OCI-LY1 (cell line): Measurements from ENCODE around the gene KMO.

Experiments
- H2AFZ ChIP-seq: fragments of 200-600 bp; sonication (generic), shearing (Covaris generic); 2 replicates; pipeline ENCODE4 v1.6.0; 2014; ENCODE audit warnings: antibody characterized with exemption, mild to moderate bottlenecking, low read length
- H3F3A ChIP-seq: fragments of 200-600 bp; sonication (generic), shearing (Covaris generic); 2 replicates; pipeline ENCODE4 v1.6.0; 2014; ENCODE audit warnings: mild to moderate bottlenecking, antibody characterized with exemption, low read length, moderate library complexity; ENCODE audit not compliant: insufficient read depth
- H3K27ac ChIP-seq: fragments of 200-600 bp; sonication (generic); 2 replicates; pipeline ENCODE4 v1.5.1; 2014; ENCODE audit warnings: low read length, mixed run types, mild to moderate bottlenecking, low read depth; ENCODE audit not compliant: poor library complexity, severe bottlenecking
- H3K27me3 ChIP-seq: fragments of 200-600 bp; sonication (generic); 2 replicates; pipeline ENCODE4 v1.6.0; 2014; ENCODE audit warnings: antibody characterized with exemption, mild to moderate bottlenecking, low read length, moderate library complexity; ENCODE audit not compliant: insufficient read depth
- H3K36me3 ChIP-seq: fragments of 200-600 bp; sonication (generic); 2 replicates; pipeline ENCODE4 v1.6.1; 2014; ENCODE audit warnings: mild to moderate bottlenecking, antibody characterized with exemption, low read length, moderate library complexity, mixed read lengths; ENCODE audit not compliant: insufficient read depth
- H3K4me1 ChIP-seq: fragments of 200-600 bp; sonication (generic); 2 replicates; pipeline ENCODE4 v1.5.1; 2014; ENCODE audit warnings: mild to moderate bottlenecking, low read length, moderate library complexity; ENCODE audit not compliant: insufficient read depth, severe bottlenecking
- H3K4me2 ChIP-seq: fragments of 200-600 bp; sonication (generic), shearing (Covaris generic); 2 replicates; pipeline ENCODE4 v1.6.1; 2014; ENCODE audit warnings: low read length
- H3K4me3 ChIP-seq: fragments of 200-600 bp; sonication (generic); 2 replicates; pipeline ENCODE4 v1.5.1; 2014; ENCODE audit warnings: low read length, low read depth, mild to moderate bottlenecking, mixed read lengths; ENCODE audit not compliant: poor library complexity, severe bottlenecking
- H3K79me2 ChIP-seq: fragments of 200-600 bp; shearing (Covaris generic); 2 replicates; pipeline ENCODE4 v1.6.1; 2016; ENCODE audit warnings: mixed run types, low read length, mixed read lengths; ENCODE audit not compliant: insufficient read depth
- H3K9ac ChIP-seq: fragments of 200-600 bp; sonication (generic), shearing (Covaris generic); 2 replicates; pipeline ENCODE4 v1.6.1; 2014; ENCODE audit warnings: mild to moderate bottlenecking, low read length, mixed read lengths
- H3K9me2 ChIP-seq: fragments of 200-600 bp; sonication (generic), shearing (Covaris generic); 2 replicates; pipeline ENCODE4 v1.6.1; 2014; ENCODE audit warnings: low read depth, mild to moderate bottlenecking, low read length, mixed read lengths
- H3K9me3 ChIP-seq: fragments of 200-600 bp; shearing (Covaris generic); 2 replicates; pipeline ENCODE4 v1.6.1; 2014; ENCODE audit warnings: low read length, mixed read lengths
- H4K20me1 ChIP-seq: fragments of 200-600 bp; sonication (generic), shearing (Covaris generic); 2 replicates; pipeline ENCODE4 v1.6.0; 2016; ENCODE audit warnings: mild to moderate bottlenecking, low read length; ENCODE audit not compliant: insufficient read depth
- EZH2 ChIP-seq: fragments of 200-600 bp; sonication (generic), shearing (Covaris generic); IDR thresholded peaks from 2 replicates; pipeline ENCODE4 v1.8.0; 2017; ENCODE audit warnings: borderline replicate concordance, mixed run types, mild to moderate bottlenecking, antibody characterized with exemption, low read length, moderate library complexity, mixed read lengths
- TF ChIP-seq, protein P1 (sequence below): fragments of 200-600 bp; sonication (generic), shearing (Covaris generic); IDR thresholded peaks from 2 replicates; pipeline ENCODE4 v1.5.1; 2017; ENCODE audit warnings: mild to moderate bottlenecking, antibody characterized with exemption, low read length, moderate library complexity, mixed read lengths

The KMO gene

DNA sequence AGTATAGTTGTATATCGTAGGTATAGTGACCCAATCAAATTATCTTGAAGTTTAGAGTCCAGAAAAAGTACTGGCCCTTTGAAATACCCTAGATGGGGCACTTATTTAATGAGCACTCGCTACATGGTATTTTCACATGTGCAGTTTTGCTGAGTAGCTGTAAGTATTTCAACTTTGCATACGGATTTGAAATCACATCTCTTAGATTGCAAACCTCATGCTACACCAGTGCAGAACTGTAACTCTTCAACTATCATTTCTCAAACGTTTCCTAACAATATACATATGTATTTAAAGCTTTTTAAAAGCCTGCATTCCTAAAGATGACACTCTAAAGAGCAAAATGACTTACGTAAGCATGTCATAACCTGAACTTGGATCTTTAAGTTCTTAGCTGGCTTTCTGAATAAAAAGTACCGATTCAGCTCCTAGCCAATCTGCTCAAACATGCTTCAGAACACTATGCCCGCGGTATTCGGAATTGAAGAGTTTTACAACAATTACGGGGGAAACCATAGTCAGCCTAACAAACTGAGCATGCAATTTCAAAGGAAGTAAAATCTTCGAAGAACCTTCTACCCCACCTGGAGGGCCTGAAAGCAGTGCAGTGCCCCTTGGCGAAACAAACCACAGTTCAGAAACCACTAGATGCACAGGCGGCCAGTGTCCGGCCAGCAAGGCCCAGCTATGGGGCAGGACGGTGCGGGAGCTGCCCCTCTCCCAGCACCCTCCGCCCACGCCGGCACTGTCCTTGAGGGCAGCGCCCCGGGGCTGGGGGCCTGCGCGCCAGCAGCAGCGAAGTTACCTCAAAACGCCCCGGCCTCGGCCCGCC is 13.5 kb upstream of the KMO start:
- 0 out of 2 replicates have a peak, but pooled peaks cover 5% of the 10 kb centered on the region for H3K36me3 ChIP-seq
- H3K27ac ChIP-seq, result no peak overlapping the region
- H2AFZ ChIP-seq, result peak overlapping the region; percentile 6; the same call in 1 of the 2 replicates
- H3K9me2 ChIP-seq, result no peaks in the 10 kb centered on the region
- no peaks in the 10 kb centered on the region for H4K20me1 ChIP-seq
- no peaks in the 10 kb centered on the region for H3F3A ChIP-seq
- TF ChIP-seq, protein P1, sequence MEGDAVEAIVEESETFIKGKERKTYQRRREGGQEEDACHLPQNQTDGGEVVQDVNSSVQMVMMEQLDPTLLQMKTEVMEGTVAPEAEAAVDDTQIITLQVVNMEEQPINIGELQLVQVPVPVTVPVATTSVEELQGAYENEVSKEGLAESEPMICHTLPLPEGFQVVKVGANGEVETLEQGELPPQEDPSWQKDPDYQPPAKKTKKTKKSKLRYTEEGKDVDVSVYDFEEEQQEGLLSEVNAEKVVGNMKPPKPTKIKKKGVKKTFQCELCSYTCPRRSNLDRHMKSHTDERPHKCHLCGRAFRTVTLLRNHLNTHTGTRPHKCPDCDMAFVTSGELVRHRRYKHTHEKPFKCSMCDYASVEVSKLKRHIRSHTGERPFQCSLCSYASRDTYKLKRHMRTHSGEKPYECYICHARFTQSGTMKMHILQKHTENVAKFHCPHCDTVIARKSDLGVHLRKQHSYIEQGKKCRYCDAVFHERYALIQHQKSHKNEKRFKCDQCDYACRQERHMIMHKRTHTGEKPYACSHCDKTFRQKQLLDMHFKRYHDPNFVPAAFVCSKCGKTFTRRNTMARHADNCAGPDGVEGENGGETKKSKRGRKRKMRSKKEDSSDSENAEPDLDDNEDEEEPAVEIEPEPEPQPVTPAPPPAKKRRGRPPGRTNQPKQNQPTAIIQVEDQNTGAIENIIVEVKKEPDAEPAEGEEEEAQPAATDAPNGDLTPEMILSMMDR, result no peak
- no peak for TF ChIP-seq EZH2
- H3K4me1 ChIP-seq, result peaks cover 18% of the 10 kb centered on the region
- peak overlapping the region; percentile 67 for H3K9ac ChIP-seq
- H3K9me3 ChIP-seq, result no peaks in the 10 kb centered on the region
- peak overlapping the region; percentile 91 for H3K4me2 ChIP-seq
- no peaks in the 10 kb centered on the region for H3K27me3 ChIP-seq
- 0 out of 2 replicates have a peak, but pooled peaks cover 3% of the 10 kb centered on the region for H3K79me2 ChIP-seq
- peak overlapping the region; percentile 70 for H3K4me3 ChIP-seq

DNA sequence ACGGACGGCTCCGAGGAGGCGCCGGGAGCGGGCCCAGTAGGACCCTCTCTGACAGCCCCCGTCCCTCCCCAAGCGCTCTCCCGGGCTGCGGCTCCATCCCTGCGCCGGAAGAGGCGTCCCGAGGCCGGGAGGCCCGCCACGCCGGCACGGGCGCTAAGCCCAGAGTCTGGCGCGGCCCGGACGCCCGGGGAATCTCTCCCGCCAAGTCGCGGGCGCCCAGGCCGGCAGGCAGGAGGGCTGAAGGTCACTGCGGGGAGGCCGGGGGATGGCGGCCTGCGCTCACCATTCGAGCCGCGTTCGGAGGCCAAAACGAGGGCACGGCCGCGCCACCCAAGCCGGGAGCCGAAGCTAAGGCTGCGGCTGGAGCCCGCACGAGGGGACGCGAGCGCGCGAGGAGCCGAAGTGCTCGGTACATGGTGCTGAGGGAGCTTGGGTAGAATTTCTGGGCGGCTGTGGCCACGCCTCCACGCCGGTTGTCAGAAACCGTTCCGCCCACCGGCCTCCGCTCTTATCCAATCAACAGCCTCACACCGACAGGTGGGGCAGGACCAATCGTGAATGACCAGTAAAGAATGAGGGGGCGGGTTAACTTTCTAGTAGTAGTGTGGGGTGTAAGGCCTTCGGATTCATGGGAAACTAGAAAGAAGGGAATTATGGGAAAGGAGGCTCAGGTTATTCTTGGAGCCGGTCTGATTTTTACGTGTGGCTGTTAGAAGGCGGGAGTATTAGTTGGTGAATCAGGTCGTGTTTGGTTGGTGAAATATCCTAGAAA is 12.7 kb upstream of the KMO start, which contains the start of gene FH:
FH (minus strand) TSS at position 448 of the 772 bp plus-strand sequence; CDS start at position 415, 33 bp downstream.
- H3K4me2 ChIP-seq, result peak within 1 kb of the TSS; percentile 91
- H3K27me3 ChIP-seq, result no peaks in the 10 kb centered on the region
- peaks cover 18% of the 10 kb centered on the region for H3K4me1 ChIP-seq
- no peaks in the 10 kb centered on the region for H4K20me1 ChIP-seq
- H3K36me3 ChIP-seq, result 0 out of 2 replicates have a peak, but pooled peaks cover 5% of the 10 kb centered on the region
- H3K9me2 ChIP-seq, result no peaks in the 10 kb centered on the region
- H2AFZ ChIP-seq, result peak within 1 kb of the TSS; percentile 32
- TF ChIP-seq, protein P1, result no peak
- no peak for TF ChIP-seq EZH2
- H3K79me2 ChIP-seq, result 0 out of 2 replicates have a peak, but pooled peaks cover 3% of the 10 kb centered on the region
- no peak within 1 kb of the TSS for H3K27ac ChIP-seq
- no peaks in the 10 kb centered on the region for H3F3A ChIP-seq
- no peaks in the 10 kb centered on the region for H3K9me3 ChIP-seq
- peak within 1 kb of the TSS; percentile 70 for H3K4me3 ChIP-seq
- H3K9ac ChIP-seq, result peak within 1 kb of the TSS; percentile 67

DNA sequence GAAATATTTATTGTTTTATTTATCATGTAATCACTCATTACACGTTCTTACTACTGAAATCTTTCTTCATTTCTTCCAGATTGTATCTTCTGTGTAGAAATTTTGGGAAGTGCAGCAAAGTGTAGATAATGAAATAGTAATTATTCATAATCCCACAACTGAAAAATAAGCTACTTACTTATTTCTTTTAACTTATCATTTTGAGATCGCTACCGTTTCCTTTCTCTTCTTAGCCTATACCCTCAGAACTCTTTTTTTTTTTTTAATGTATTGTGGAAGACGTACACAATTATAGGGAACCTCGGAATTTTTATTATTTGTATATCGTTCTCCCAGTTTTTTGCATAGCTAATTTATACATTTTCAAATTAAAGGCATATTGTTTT is 12.1 kb upstream of the KMO start:
- H3K27me3 ChIP-seq, result no peaks in the 10 kb centered on the region
- no peak overlapping the region for H3K9ac ChIP-seq
- no peaks in the 10 kb centered on the region for H3K9me2 ChIP-seq
- no peak overlapping the region for H3K27ac ChIP-seq
- no peaks in the 10 kb centered on the region for H3F3A ChIP-seq
- H2AFZ ChIP-seq, result peak overlapping the region; percentile 32
- H4K20me1 ChIP-seq, result no peaks in the 10 kb centered on the region
- H3K4me3 ChIP-seq, result peak overlapping the region; percentile 70
- peak overlapping the region; percentile 56 for H3K4me2 ChIP-seq
- no peaks in the 10 kb centered on the region for H3K9me3 ChIP-seq
- H3K4me1 ChIP-seq, result peaks cover 18% of the 10 kb centered on the region
- 0 out of 2 replicates have a peak, but pooled peaks cover 5% of the 10 kb centered on the region for H3K36me3 ChIP-seq
- TF ChIP-seq, protein P1, result no peak
- no peak for TF ChIP-seq EZH2
- 0 out of 2 replicates have a peak, but pooled peaks cover 3% of the 10 kb centered on the region for H3K79me2 ChIP-seq
